GM12878 (cell line): ENCODE data around the gene PRRC2C. TPM values are rescaled to one million over a fixed set of nuclear protein-coding genes. Genes with fewer than 3 reads are reported as not detected.
"Not testable (repeated sequence)": the region's sequence is repeated elsewhere in the genome, so short reads cannot be mapped to it uniquely, and the experiment has no call there.

Source experiments
- ATAC-seq: fragments of 200-7000 bp; cut with Tn5 transposase; 3 replicates; pipeline ENCODE4 v1.9.1; 2020; ENCODE audit warnings: mild to moderate bottlenecking, moderate library complexity
- BruUV-seq: library from RNA; stranded (reverse); fragments of 400-500 nt; replicated peaks from 2 replicates; lab custom pipeline; 2021; lab: Mats Ljungman, UMichigan
- CTCF ChIA-PET: fragments of 300-600 bp; sonication (Branson Sonifier 250); formaldehyde crosslinking; extraction: SDS; loops from one replicate; lab custom pipeline; 2021; ENCODE audit warnings: inconsistent platforms; lab: Yijun Ruan, JAX
- POLR2A ChIA-PET: fragments of 350-600 bp; formaldehyde crosslinking; extraction: SDS; loops from one replicate; lab custom pipeline; 2021; ENCODE audit warnings: inconsistent platforms; lab: Charles Lee
- RAD21 ChIA-PET: fragments of 300-600 bp; sonication (Branson Sonifier 250); formaldehyde crosslinking; loops from one replicate; lab custom pipeline; 2023; ENCODE audit warnings: antibody characterized with exemption; ENCODE audit not compliant: unreplicated experiment; lab: Charles Lee
- SMC1A ChIA-PET: fragments of 300-600 bp; sonication (Branson Sonifier 250); formaldehyde crosslinking; loops from one replicate; lab custom pipeline; 2023; ENCODE audit not compliant: unreplicated experiment, uncharacterized antibody; lab: Charles Lee
- DNase-seq: peaks from one replicate; pipeline ENCODE4 v3.0.0-alpha.2; 2011; ENCODE audit warnings: low read depth, low spot score
- FAIRE-seq: peaks from 3 replicates; lab custom pipeline; 2011; peaks lifted over from hg19 to GRCh38; lab: Jason Lieb, UNC
- H2AFZ ChIP-seq: 2 replicates; pipeline ENCODE4 v1.6.0; 2011; ENCODE audit warnings: low read depth, low read length, control low read depth; ENCODE audit not compliant: control insufficient read depth
- H3K27ac ChIP-seq: 2 replicates; pipeline ENCODE4 v1.5.1; 2011; ENCODE audit warnings: control low read depth; ENCODE audit not compliant: control insufficient read depth, insufficient read depth
- H3K27me3 ChIP-seq, 2 experiments: replicated peaks in 1 of 2; 2 replicates each; pipeline versions ENCODE4 v1.6.0 to v1.6.1; 2011; ENCODE audit warnings: low read length in 1 of 2; ENCODE audit not compliant: control insufficient read depth in 2 of 2, insufficient read depth in 2 of 2
- H3K36me3 ChIP-seq, 2 experiments: 2 replicates each; pipeline ENCODE4 v1.5.1; 2011; ENCODE audit warnings: low read length in 1 of 2; ENCODE audit not compliant: control insufficient read depth in 2 of 2, insufficient read depth in 2 of 2
- H3K4me1 ChIP-seq: 2 replicates; pipeline ENCODE4 v1.6.1; 2011; ENCODE audit warnings: mild to moderate bottlenecking, low read length, moderate library complexity, mixed read lengths; ENCODE audit not compliant: control insufficient read depth, insufficient read depth
- H3K4me2 ChIP-seq: 2 replicates; pipeline ENCODE4 v1.6.0; 2011; ENCODE audit warnings: control low read depth; ENCODE audit not compliant: control insufficient read depth, insufficient read depth
- H3K4me3 ChIP-seq: fragments of 200-600 bp; sonication (generic); 2 replicates; pipeline ENCODE4 v1.5.1; 2016
- H3K79me2 ChIP-seq: 2 replicates; pipeline ENCODE4 v1.6.0; 2011; ENCODE audit warnings: low read length; ENCODE audit not compliant: control insufficient read depth, insufficient read depth
- H3K9ac ChIP-seq: 2 replicates; pipeline ENCODE4 v1.8.0; 2011; ENCODE audit warnings: low read length, control low read depth, mixed read lengths; ENCODE audit not compliant: control insufficient read depth, insufficient read depth
- H3K9me3 ChIP-seq: replicated peaks from 3 replicates; pipeline ENCODE4 v1.5.1; 2011; ENCODE audit warnings: mild to moderate bottlenecking, low read length; ENCODE audit not compliant: control insufficient read depth, insufficient read depth
- H4K20me1 ChIP-seq: 2 replicates; pipeline ENCODE4 v1.6.0; 2011; ENCODE audit not compliant: control insufficient read depth, insufficient read depth
- MYC ChIP-seq: IDR thresholded peaks from 2 replicates; pipeline ENCODE4 v1.6.1; 2011; ENCODE audit warnings: mild to moderate bottlenecking, low read length, moderate library complexity, inconsistent platforms; ENCODE audit not compliant: insufficient read depth, insufficient replicate concordance, insufficient read length, severe bottlenecking
- SMAD5 ChIP-seq: IDR thresholded peaks from 2 replicates; pipeline ENCODE4 v1.6.1; 2016; ENCODE audit warnings: antibody characterized with exemption, low read depth
- SMC3 ChIP-seq: IDR thresholded peaks from 2 replicates; pipeline ENCODE4 v1.6.1; 2011; ENCODE audit warnings: low read length, improper control_type of control experiment, borderline replicate concordance
- TBL1XR1 ChIP-seq: IDR thresholded peaks from 2 replicates; pipeline ENCODE4 v1.6.1; 2012; ENCODE audit warnings: low read depth, low read length, improper control_type of control experiment
- WGBS: methylation state at CpG from one replicate; pipeline ENCODE4 v1.1.6; 2016; ENCODE audit warnings: low lambda C conversion rate; ENCODE audit not compliant: insufficient replicate concordance, insufficient coverage; ENCODE audit errors: missing lambda C conversion rate; 5-methylcytosine and 5-hydroxymethylcytosine counted together
- in situ Hi-C: fragments of 300-500 bp; cut with MboI; formaldehyde crosslinking; loops from 9 replicates; pipeline ENCODE4 v1.14.3; 2018; ENCODE audit warnings: mixed read lengths
- intact Hi-C: fragments of 100-400 bp; cut with micrococcal nuclease; formaldehyde crosslinking; loops from one replicate; pipeline ENCODE4 v1.14.2; 2022; ENCODE audit not compliant: unreplicated experiment
- polyA plus RNA-seq, 11 experiments: library from polyadenylated mRNA; depleted of rRNA in 4 of 11; unstranded in 6 of 11; stranded (reverse) in 5 of 11; fragments of >200 nt; fragmentation: Nextera tagmentation in 4 of 11; fragmentation: Illumina TruSeq in 1 of 11; extraction: Ambion mirVana in 4 of 11; extraction: Trizol in 1 of 11; gene quantifications; 1 replicate in 1 of 11; 2 replicates in 10 of 11; pipeline versions ENCODE4 v1.2.1 to v1.2.3, GENCODE V29; 2011 to 2016; ENCODE audit warnings: inconsistent platforms in 2 of 11, missing spikeins in 2 of 11, low read depth in 1 of 11
- total RNA-seq, 4 experiments: library from RNA; depleted of rRNA in 3 of 4; stranded (reverse); fragments of >200 nt in 3 of 4; fragmentation: Illumina TruSeq in 1 of 4; extraction: Trizol in 1 of 4; gene quantifications; 2 replicates each; pipeline versions ENCODE4 v1.2.1 to v1.2.3, GENCODE V29; 2013 to 2021
- TF ChIP-seq, protein P1 (sequence below): fragments of 450-650 bp; IDR thresholded peaks from 2 replicates; pipeline ENCODE4 v1.6.1; 2017; ENCODE audit warnings: antibody characterized with exemption, mild to moderate bottlenecking, moderate library complexity

PRRC2C gene
- total and polyA plus RNA-seq, 10 of the 15 experiments (the other 5 are each of a cell fraction or from before 2014, with no cell fraction given), result 53.4 to 182 (median 91.8) TPM

DNA sequence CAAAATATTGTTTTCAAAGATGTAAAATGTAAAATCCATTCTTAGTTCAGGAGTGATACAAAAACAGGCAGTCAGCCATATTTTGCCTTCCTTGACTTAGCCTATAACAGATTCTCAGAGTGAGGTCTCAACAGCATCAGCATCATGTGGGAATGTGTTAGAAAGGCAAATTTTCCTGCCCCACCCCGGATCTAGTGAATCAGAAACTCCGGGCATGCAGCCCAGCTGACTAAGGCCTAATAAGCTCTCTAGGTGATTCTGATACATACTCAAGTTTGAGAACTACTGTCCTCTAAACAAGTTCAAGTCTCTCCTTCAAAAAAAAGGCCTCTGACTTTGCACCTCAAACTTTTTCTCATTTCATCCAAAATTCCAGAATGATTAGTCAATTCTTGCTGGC lies 46.9 kb upstream of the PRRC2C start:
- no peak overlapping the region for H2AFZ ChIP-seq
- TF ChIP-seq TBL1XR1 (no peak), SMAD5 (no peak), MYC (no peak), SMC3 (no peak)
- TF ChIP-seq, protein P1, sequence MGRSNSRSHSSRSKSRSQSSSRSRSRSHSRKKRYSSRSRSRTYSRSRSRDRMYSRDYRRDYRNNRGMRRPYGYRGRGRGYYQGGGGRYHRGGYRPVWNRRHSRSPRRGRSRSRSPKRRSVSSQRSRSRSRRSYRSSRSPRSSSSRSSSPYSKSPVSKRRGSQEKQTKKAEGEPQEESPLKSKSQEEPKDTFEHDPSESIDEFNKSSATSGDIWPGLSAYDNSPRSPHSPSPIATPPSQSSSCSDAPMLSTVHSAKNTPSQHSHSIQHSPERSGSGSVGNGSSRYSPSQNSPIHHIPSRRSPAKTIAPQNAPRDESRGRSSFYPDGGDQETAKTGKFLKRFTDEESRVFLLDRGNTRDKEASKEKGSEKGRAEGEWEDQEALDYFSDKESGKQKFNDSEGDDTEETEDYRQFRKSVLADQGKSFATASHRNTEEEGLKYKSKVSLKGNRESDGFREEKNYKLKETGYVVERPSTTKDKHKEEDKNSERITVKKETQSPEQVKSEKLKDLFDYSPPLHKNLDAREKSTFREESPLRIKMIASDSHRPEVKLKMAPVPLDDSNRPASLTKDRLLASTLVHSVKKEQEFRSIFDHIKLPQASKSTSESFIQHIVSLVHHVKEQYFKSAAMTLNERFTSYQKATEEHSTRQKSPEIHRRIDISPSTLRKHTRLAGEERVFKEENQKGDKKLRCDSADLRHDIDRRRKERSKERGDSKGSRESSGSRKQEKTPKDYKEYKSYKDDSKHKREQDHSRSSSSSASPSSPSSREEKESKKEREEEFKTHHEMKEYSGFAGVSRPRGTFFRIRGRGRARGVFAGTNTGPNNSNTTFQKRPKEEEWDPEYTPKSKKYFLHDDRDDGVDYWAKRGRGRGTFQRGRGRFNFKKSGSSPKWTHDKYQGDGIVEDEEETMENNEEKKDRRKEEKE, result no peak
- no peaks in the 10 kb centered on the region for H3K9me3 ChIP-seq
- RAD21 ChIA-PET, result no interaction called here
- BruUV-seq, result no TSS peak
- SMC1A ChIA-PET, result no interaction called here
- H3K27me3 ChIP-seq, result no peaks in the 10 kb centered on the region
- WGBS, result 0% methylated on average over 2 of the region's 2 CpGs
- H3K9ac ChIP-seq, result no peak overlapping the region
- no peaks in the 10 kb centered on the region for H3K4me1 ChIP-seq
- H4K20me1 ChIP-seq, result no peaks in the 10 kb centered on the region
- H3K27ac ChIP-seq, result no peak overlapping the region
- in situ Hi-C loops, result no loop called here
- H3K36me3 ChIP-seq, result no peaks in the 10 kb centered on the region
- DNase-seq (no peak), FAIRE-seq (no peak), ATAC-seq (no peak)
- H3K79me2 ChIP-seq, result no peaks in the 10 kb centered on the region
- no peak overlapping the region for H3K4me2 ChIP-seq
- CTCF ChIA-PET, result no interaction called here
- intact Hi-C loops, result no loop called here
- H3K4me3 ChIP-seq, result no peak overlapping the region
- POLR2A ChIA-PET, result no interaction called here

DNA sequence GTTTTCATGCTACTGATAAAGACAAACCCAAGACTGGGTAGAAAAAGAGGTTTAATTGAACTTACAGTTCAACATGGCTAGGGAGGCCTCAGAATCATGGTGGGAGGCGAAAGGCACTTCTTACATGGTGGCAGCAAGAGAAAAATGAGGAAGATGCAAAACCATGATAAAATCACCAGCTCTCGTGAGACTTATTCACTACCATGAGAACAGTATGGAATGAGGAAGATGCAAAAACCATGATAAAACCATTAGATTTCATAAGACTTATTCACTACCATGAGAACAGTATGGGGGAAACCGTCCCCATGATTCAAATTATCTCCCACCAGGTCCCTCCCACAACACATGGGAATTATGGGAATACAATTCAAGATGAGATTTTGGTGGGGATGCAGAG lies 45.1 kb upstream of the PRRC2C start:
- POLR2A ChIA-PET, result interaction anchor here (0.6 kb wide), 1 partner anchor 9 kb away, joined by 4 read pairs; no protein-coding TSS in a partner anchor
- DNase-seq, BruUV-seq, ATAC-seq, H3K4me1 ChIP-seq, intact Hi-C loops, H3K4me3 ChIP-seq, CTCF ChIA-PET, H4K20me1 ChIP-seq, H3K27ac ChIP-seq, H3K9ac ChIP-seq, FAIRE-seq, SMC1A ChIA-PET, H3K36me3 ChIP-seq, H3K27me3 ChIP-seq, H2AFZ ChIP-seq, RAD21 ChIA-PET, H3K9me3 ChIP-seq, H3K79me2 ChIP-seq, in situ Hi-C loops, H3K4me2 ChIP-seq: not testable (repeated sequence)
- 21% methylated on average over 3 of the region's 3 CpGs for WGBS

DNA sequence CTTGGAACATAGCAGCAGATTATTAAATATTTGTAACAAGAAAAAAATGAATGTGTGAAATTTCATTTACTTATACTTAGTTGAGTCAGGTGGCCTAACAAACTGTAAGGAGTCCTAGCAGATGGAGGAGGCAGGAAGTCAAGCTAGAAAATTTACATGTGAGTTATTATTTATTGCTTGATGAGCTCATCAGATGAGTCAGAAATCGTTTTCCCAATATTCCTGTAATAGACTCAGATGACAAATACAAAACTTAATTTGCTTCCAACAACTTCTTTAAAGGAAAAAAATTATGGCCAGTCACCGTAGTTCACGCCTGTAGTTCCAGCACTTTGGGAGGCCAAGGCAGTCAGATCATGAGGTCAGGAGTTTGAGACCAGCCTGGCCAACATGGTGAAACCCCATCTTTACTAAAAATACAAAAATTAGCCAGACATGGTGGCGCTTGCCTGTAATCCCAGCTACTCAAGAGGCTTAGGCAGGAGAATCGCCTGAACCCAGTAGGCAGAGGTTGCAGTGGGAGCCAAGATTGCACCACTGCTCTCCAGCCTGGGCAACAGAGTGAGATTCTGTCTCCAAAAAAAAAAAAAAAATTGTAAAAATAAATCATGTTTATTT lies 43.9 kb upstream of the PRRC2C start:
- WGBS, result 38% methylated on average over 5 of the region's 5 CpGs
- H3K36me3 ChIP-seq, H3K9me3 ChIP-seq, POLR2A ChIA-PET, intact Hi-C loops, H3K4me3 ChIP-seq, H3K79me2 ChIP-seq, SMC1A ChIA-PET, DNase-seq, H4K20me1 ChIP-seq, H3K27me3 ChIP-seq, in situ Hi-C loops, H3K4me1 ChIP-seq, ATAC-seq, BruUV-seq, H3K4me2 ChIP-seq, CTCF ChIA-PET, H3K9ac ChIP-seq, H2AFZ ChIP-seq, FAIRE-seq, H3K27ac ChIP-seq: not testable (repeated sequence)
- RAD21 ChIA-PET, result interaction anchor here (0.6 kb wide), 1 partner anchor 35 kb away, joined by 4 read pairs; no protein-coding TSS in a partner anchor
